B cell (primary cell): ENCODE results near the gene ATP13A5. TPM values are rescaled to one million over a fixed set of nuclear protein-coding genes. Genes with fewer than 3 reads are reported as not detected.
A peak's percentile ranks its signal among the peaks of the same experiment; 100 is the strongest.

Experiments
- ATAC-seq: fragments of 200-7000 bp; cut with Tn5 transposase; one replicate; pipeline ENCODE4 v1.10.0; 2021; ENCODE audit warnings: low read depth, mild to moderate bottlenecking, moderate number of reproducible peaks, moderate library complexity
- CTCF ChIA-PET: fragments of 350-600 bp; sonication (Branson Sonifier 250); formaldehyde crosslinking; loops from one replicate; lab custom pipeline; 2021; ENCODE audit warnings: antibody characterized with exemption, inconsistent platforms; lab: Charles Lee
- POLR2A ChIA-PET: fragments of 350-600 bp; sonication (Branson Sonifier 250); formaldehyde crosslinking; loops from one replicate; lab custom pipeline; 2021; ENCODE audit warnings: antibody characterized with exemption; lab: Charles Lee
- DNase-seq: peaks from one replicate; pipeline ENCODE4 v3.0.0; 2013
- H2AFZ ChIP-seq: 2 replicates; pipeline ENCODE4 v1.6.1; 2012; ENCODE audit warnings: mild to moderate bottlenecking, low read depth, low read length; ENCODE audit not compliant: insufficient read depth, poor library complexity, severe bottlenecking
- H3K27ac ChIP-seq, 2 donors: 1 replicate in 1 of 2; 2 replicates in 1 of 2; pipeline ENCODE4 v1.5.1; 2012 to 2013; ENCODE audit warnings: low read length in 2 of 2, mild to moderate bottlenecking in 2 of 2, moderate library complexity in 1 of 2
- H3K27me3 ChIP-seq, 4 experiments: fragments of 200-600 bp in 1 of 4; sonication (generic) in 1 of 4; replicated peaks in 1 of 4; 1 replicate in 2 of 4; 2 replicates in 2 of 4; pipeline versions ENCODE4 v1.6.1 to v1.7.0; 2013 to 2016; ENCODE audit warnings: low read length in 3 of 4, mild to moderate bottlenecking in 2 of 4, mixed read lengths in 1 of 4, moderate library complexity in 1 of 4; ENCODE audit not compliant: insufficient read depth in 4 of 4, control insufficient read depth in 3 of 4; ENCODE audit errors: control extremely low read depth in 1 of 4
- H3K36me3 ChIP-seq, 2 experiments: replicated peaks in 1 of 2; 1 replicate in 1 of 2; 2 replicates in 1 of 2; pipeline versions ENCODE4 v1.6.1 to v1.7.1; 2013; ENCODE audit warnings: low read length in 1 of 2; ENCODE audit not compliant: insufficient read depth in 2 of 2, control insufficient read depth in 1 of 2; ENCODE audit errors: control extremely low read depth in 1 of 2, extremely low read depth in 1 of 2
- H3K4me1 ChIP-seq, 2 donors: fragments of 200-600 bp in 1 of 2; sonication (generic) in 1 of 2; 1 replicate in 1 of 2; 2 replicates in 1 of 2; pipeline versions ENCODE4 v1.5.1 to v1.6.1; 2013 to 2017; ENCODE audit warnings: low read length in 2 of 2; ENCODE audit not compliant: control insufficient read depth in 2 of 2, insufficient read depth in 2 of 2
- H3K4me2 ChIP-seq: replicated peaks from 2 replicates; pipeline ENCODE3; 2012; ENCODE audit warnings: mild to moderate bottlenecking, low read depth, low read length; ENCODE audit not compliant: poor library complexity, severe bottlenecking
- H3K4me3 ChIP-seq, 5 experiments: fragments of 200-600 bp in 1 of 5; sonication (generic) in 1 of 5; 1 replicate in 3 of 5; 2 replicates in 2 of 5; pipeline versions ENCODE4 v1.5.1 to v1.7.0; 2011 to 2016; ENCODE audit warnings: low read length in 4 of 5, mild to moderate bottlenecking in 4 of 5, low read depth in 2 of 5, control low read depth in 1 of 5, moderate library complexity in 1 of 5; ENCODE audit not compliant: insufficient read depth in 1 of 5; ENCODE audit errors: control extremely low read depth in 1 of 5, extremely low read depth in 1 of 5
- H3K79me2 ChIP-seq: fragments of 200-600 bp; sonication (generic); one replicate; pipeline ENCODE4 v1.6.0; 2016; ENCODE audit warnings: low read length; ENCODE audit not compliant: control insufficient read depth, insufficient read depth
- H3K9ac ChIP-seq: fragments of 200-600 bp; sonication (generic); 2 replicates; pipeline ENCODE4 v1.6.1; 2017; ENCODE audit warnings: mild to moderate bottlenecking, low read length, moderate library complexity
- H3K9me3 ChIP-seq, 3 donors: one replicate each; pipeline versions ENCODE4 v1.6.1 to v1.7.1; 2013; ENCODE audit warnings: low read length in 2 of 3; ENCODE audit not compliant: control insufficient read depth in 2 of 3, insufficient read depth in 1 of 3; ENCODE audit errors: control extremely low read depth in 1 of 3
- H4K20me1 ChIP-seq: 2 replicates; pipeline ENCODE4 v1.6.0; 2012; ENCODE audit warnings: mild to moderate bottlenecking, low read length; ENCODE audit not compliant: insufficient read depth, control insufficient read depth, poor library complexity, severe bottlenecking
- H3K27ac Mint-ChIP-seq: one replicate; pipeline ENCODE4 v1.8.0; 2021; ENCODE audit warnings: mixed read lengths
- H3K27me3 Mint-ChIP-seq: one replicate; pipeline ENCODE4 v1.8.0; 2021; ENCODE audit warnings: mixed read lengths
- H3K4me1 Mint-ChIP-seq: one replicate; pipeline ENCODE4 v1.8.0; 2021; ENCODE audit warnings: mixed read lengths
- H3K4me3 Mint-ChIP-seq: one replicate; pipeline ENCODE4 v1.8.0; 2021; ENCODE audit warnings: mixed read lengths
- H3K9me3 Mint-ChIP-seq: one replicate; pipeline ENCODE4 v1.8.0; 2022; ENCODE audit warnings: mixed read lengths; ENCODE audit not compliant: insufficient read depth
- EZH2 ChIP-seq: IDR thresholded peaks from 2 replicates; pipeline ENCODE4 v1.6.1; 2012; ENCODE audit warnings: borderline replicate concordance, low read depth, mild to moderate bottlenecking, moderate library complexity, low read length; ENCODE audit not compliant: insufficient read depth, poor library complexity, severe bottlenecking
- WGBS: methylation state at CpG from one replicate; pipeline ENCODE4 v1.1.5; 2013; ENCODE audit warnings: missing lambda C conversion rate; ENCODE audit not compliant: insufficient coverage; 5-methylcytosine and 5-hydroxymethylcytosine counted together
- intact Hi-C: fragments of 100-400 bp; cut with micrococcal nuclease; formaldehyde crosslinking; loops from one replicate; pipeline ENCODE4 v1.10.0; 2022
- polyA plus RNA-seq: library from polyadenylated mRNA; depleted of rRNA; stranded (reverse); fragments of >200 nt; gene quantifications from 2 replicates; pipeline ENCODE4 v1.2.3, GENCODE V29; 2012
- total RNA-seq, 2 donors: library from RNA; stranded (reverse); fragments of 120-200 nt in 1 of 2; gene quantifications; 1 replicate in 1 of 2; 2 replicates in 1 of 2; pipeline versions ENCODE4 v1.2.3 to v1.2.4, GENCODE V29; 2013 to 2022
- TF ChIP-seq, protein P1 (sequence below): fragments of 200-600 bp; IDR thresholded peaks from one replicate; pipeline ENCODE4 v1.8.0; 2022; ENCODE audit warnings: antibody characterized with exemption, mild to moderate bottlenecking

The ATP13A5 gene
- total and polyA plus RNA-seq, 2 donors (not counting 1 experiment from before 2014, with no cell fraction given), result 0.12 TPM; not detected in 1

DNA sequence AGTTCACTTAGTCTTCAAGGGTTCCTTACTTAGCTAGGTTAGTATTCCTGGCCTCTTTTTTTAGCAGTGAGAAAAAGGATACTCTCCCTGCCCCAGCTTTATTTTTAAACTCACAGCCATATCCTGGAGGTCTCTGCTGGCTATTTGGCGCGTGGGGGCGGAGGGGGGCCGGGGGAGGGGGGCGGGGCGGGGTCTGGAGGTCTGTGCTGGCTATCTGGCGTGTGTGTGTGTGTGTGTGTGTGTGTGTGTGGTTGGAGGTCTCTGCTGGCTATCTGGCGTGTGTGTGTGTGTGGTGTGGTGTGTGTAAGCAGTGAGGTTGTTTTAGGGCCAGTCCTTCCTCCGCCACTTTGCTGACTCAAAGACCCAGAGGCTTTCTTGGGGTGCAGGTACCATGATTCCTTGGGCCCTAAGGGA is 138.1 kb downstream of the ATP13A5 start:
- H3K4me2 ChIP-seq, result peak overlapping the region; percentile 24
- Mint-ChIP-seq H3K27me3 (peaks cover 27% of the 10 kb centered on the region), H3K9me3 (peaks cover 3% of the 10 kb centered on the region), H3K27ac (no peak overlapping the region), H3K4me3 (peak overlapping the region; percentile 51), H3K4me1 (peaks cover 9% of the 10 kb centered on the region)
- H3K79me2 ChIP-seq, result no peaks in the 10 kb centered on the region
- ChIA-PET POLR2A (no interaction called here), CTCF (no interaction called here)
- peaks cover 0 to 13% (median 5%) of the 10 kb centered on the region in 4 experiments for H3K27me3 ChIP-seq
- H3K4me1 ChIP-seq, result peaks cover 0 to 3% of the 10 kb centered on the region in 2 donors
- intact Hi-C loops, result no loop called here
- no peak overlapping the region for H3K9ac ChIP-seq
- no peak for ATAC-seq
- DNase-seq, result no peak
- H2AFZ ChIP-seq, result no peak overlapping the region
- H3K9me3 ChIP-seq, result no peaks in the 10 kb centered on the region
- no peaks in the 10 kb centered on the region for H4K20me1 ChIP-seq
- H3K4me3 ChIP-seq, result no peak overlapping the region
- no peak for TF ChIP-seq EZH2
- TF ChIP-seq, protein P1, sequence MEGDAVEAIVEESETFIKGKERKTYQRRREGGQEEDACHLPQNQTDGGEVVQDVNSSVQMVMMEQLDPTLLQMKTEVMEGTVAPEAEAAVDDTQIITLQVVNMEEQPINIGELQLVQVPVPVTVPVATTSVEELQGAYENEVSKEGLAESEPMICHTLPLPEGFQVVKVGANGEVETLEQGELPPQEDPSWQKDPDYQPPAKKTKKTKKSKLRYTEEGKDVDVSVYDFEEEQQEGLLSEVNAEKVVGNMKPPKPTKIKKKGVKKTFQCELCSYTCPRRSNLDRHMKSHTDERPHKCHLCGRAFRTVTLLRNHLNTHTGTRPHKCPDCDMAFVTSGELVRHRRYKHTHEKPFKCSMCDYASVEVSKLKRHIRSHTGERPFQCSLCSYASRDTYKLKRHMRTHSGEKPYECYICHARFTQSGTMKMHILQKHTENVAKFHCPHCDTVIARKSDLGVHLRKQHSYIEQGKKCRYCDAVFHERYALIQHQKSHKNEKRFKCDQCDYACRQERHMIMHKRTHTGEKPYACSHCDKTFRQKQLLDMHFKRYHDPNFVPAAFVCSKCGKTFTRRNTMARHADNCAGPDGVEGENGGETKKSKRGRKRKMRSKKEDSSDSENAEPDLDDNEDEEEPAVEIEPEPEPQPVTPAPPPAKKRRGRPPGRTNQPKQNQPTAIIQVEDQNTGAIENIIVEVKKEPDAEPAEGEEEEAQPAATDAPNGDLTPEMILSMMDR, result no peak
- 8% methylated on average over 3 of the region's 9 CpGs for WGBS
- no peaks in the 10 kb centered on the region for H3K36me3 ChIP-seq
- no peak overlapping the region for H3K27ac ChIP-seq

DNA sequence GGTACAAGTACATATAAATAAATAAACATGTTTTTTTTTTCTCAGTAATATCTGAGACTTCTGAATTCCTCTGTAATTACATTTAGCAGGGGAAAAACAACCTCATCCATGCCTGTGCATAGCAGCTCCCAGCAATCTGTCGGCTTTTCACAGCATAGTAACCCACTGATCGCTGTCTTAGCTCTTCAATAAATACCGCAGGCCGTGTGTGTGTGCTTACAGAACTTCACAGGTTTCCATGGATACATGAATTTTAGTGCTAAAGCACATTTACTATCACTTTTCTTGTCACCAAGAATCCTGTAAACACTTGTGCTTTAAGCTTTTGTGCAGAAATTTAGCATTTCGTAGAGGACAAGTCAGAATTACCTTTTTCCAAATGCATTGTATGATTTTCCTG is 141.5 kb downstream of the ATP13A5 start:
- Histone ChIP-seq H3K4me1 (peaks cover 0 to 3% of the 10 kb centered on the region in 2 donors), H3K79me2 (no peaks in the 10 kb centered on the region), H3K36me3 (no peaks in the 10 kb centered on the region), H2AFZ (no peak overlapping the region), H3K27ac (no peak overlapping the region), H3K4me2 (no peak overlapping the region), H3K9me3 (no peaks in the 10 kb centered on the region), H4K20me1 (no peaks in the 10 kb centered on the region), H3K4me3 (no peak overlapping the region), H3K9ac (no peak overlapping the region), H3K27me3 (peaks cover 0 to 9% (median 4%) of the 10 kb centered on the region in 4 experiments)
- 90% methylated on average over 2 of the region's 5 CpGs for WGBS
- no peak for ATAC-seq
- POLR2A ChIA-PET, result no interaction called here
- Mint-ChIP-seq H3K27ac (no peak overlapping the region), H3K4me1 (peaks cover 9% of the 10 kb centered on the region), H3K4me3 (no peak overlapping the region), H3K9me3 (no peaks in the 10 kb centered on the region), H3K27me3 (peaks cover 15% of the 10 kb centered on the region)
- intact Hi-C loops, result no loop called here
- CTCF ChIA-PET, result no interaction called here
- DNase-seq, result no peak
- TF ChIP-seq, protein P1, result no peak
- TF ChIP-seq EZH2, result no peak
